Type B pancreatic cell (in vitro differentiated cells): ENCODE results near the gene AKAIN1. TPM values are rescaled to one million over a fixed set of nuclear protein-coding genes. Genes with fewer than 3 reads are reported as not detected.

ENCODE experiments used
- DNase-seq: peaks from one replicate; pipeline ENCODE4 v3.0.0; 2021; ENCODE audit warnings: mixed read lengths; ENCODE audit not compliant: unreplicated experiment; ENCODE audit errors: extremely low spot score
- H3K27ac Mint-ChIP-seq: 2 replicates; pipeline ENCODE4 v1.8.0; 2021; ENCODE audit warnings: mild to moderate bottlenecking, mixed read lengths
- H3K27me3 Mint-ChIP-seq: 2 replicates; pipeline ENCODE4 v1.8.0; 2021; ENCODE audit warnings: mixed read lengths
- H3K36me3 Mint-ChIP-seq: 2 replicates; pipeline ENCODE4 v1.8.0; 2021; ENCODE audit warnings: mixed read lengths
- H3K4me1 Mint-ChIP-seq: one replicate; pipeline ENCODE4 v1.8.0; 2021; ENCODE audit warnings: mixed read lengths; ENCODE audit not compliant: unreplicated experiment
- H3K4me3 Mint-ChIP-seq: 2 replicates; pipeline ENCODE4 v1.8.0; 2021; ENCODE audit warnings: mild to moderate bottlenecking, mixed read lengths
- H3K9me3 Mint-ChIP-seq: 2 replicates; pipeline ENCODE4 v1.8.0; 2021; ENCODE audit warnings: mixed read lengths
- long read RNA-seq: library from polyadenylated mRNA; unstranded; transcript quantifications from one replicate; pipeline ENCODE4 v2.0.0, GENCODE V29; 2020
- total RNA-seq: library from RNA; stranded (reverse); gene quantifications from 2 replicates; pipeline ENCODE4 v1.2.1, GENCODE V29; 2021; ENCODE audit warnings: low replicate concordance
- TF ChIP-seq, protein P1 (sequence below): fragments of 200-600 bp; sonication (generic); conservative IDR thresholded peaks from 2 replicates; pipeline ENCODE4 v1.5.0; 2021; ENCODE audit warnings: antibody characterized with exemption, mild to moderate bottlenecking

The AKAIN1 gene, protein sequence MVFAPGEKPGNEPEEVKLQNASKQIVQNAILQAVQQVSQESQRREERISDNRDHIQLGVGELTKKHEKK
- 0.95 and 1.1 TPM in 2 replicates for total RNA-seq
- long read RNA-seq, partial matches to known transcripts: 0 of 3 reads
- long read RNA-seq, other reads (novel, unspliced or antisense): 0 of 3 reads

DNA sequence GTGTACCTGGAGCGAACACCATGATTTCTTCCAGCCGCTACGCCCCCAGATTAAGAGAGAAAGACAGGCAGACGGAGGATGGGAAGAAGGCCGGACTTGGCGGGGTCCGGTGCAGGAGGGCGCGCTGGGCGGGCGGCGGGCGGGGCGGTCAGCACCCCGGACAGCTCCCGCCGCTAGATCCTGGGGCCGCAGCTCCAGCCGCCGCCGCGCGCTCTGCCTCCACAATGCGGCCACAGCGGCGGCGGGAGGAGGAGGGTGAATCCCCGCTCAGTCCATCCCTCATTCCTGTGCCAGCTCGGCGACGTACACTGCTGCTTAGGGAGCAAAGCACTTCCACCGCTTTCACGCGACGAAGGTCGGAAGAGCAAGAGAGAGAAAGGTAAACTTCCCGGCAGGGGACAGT lies at the start of gene AKAIN1:
Gene AKAIN1 (minus strand): TSS at position 226 of the 403 bp plus-strand sequence. CDS start 204 bp downstream, at position 22.
- DNase-seq: peak; percentile 79
- Mint-ChIP-seq H3K36me3 (no peaks in the 10 kb centered on the region), H3K9me3 (no peaks in the 10 kb centered on the region), H3K4me1 (peaks cover 3% of the 10 kb centered on the region), H3K27ac (no peak within 1 kb of the TSS), H3K4me3 (peak within 1 kb of the TSS; percentile 78), H3K27me3 (peaks cover 85% of the 10 kb centered on the region)
- TF ChIP-seq, protein P1, sequence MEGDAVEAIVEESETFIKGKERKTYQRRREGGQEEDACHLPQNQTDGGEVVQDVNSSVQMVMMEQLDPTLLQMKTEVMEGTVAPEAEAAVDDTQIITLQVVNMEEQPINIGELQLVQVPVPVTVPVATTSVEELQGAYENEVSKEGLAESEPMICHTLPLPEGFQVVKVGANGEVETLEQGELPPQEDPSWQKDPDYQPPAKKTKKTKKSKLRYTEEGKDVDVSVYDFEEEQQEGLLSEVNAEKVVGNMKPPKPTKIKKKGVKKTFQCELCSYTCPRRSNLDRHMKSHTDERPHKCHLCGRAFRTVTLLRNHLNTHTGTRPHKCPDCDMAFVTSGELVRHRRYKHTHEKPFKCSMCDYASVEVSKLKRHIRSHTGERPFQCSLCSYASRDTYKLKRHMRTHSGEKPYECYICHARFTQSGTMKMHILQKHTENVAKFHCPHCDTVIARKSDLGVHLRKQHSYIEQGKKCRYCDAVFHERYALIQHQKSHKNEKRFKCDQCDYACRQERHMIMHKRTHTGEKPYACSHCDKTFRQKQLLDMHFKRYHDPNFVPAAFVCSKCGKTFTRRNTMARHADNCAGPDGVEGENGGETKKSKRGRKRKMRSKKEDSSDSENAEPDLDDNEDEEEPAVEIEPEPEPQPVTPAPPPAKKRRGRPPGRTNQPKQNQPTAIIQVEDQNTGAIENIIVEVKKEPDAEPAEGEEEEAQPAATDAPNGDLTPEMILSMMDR: no peak

DNA sequence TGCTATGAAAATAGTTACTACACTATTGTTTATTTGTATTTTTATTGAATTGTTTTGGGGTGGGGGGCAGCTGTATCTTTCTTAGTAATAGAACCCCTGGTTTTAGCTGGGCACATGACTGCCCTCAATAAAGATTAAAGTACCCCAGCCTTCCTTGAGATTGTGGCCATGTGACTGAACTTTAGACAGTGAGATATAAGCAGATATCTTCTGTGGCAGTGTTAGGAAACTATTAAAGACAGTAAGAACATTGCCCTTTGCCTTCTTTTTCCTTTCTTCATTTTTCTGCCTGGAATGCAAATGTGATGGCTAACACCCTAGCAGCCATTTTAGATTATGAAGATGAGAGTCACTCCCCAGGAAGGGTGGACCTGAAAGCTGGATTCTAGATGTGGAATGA lies 47.9 kb upstream of the AKAIN1 start:
- Mint-ChIP-seq H3K9me3 (no peaks in the 10 kb centered on the region), H3K4me3 (no peak overlapping the region), H3K36me3 (peaks cover 22% of the 10 kb centered on the region), H3K27ac (no peak overlapping the region), H3K27me3 (peaks cover 4% of the 10 kb centered on the region), H3K4me1 (peaks cover 14% of the 10 kb centered on the region)
- no peak for DNase-seq
- TF ChIP-seq, protein P1: no peak

DNA sequence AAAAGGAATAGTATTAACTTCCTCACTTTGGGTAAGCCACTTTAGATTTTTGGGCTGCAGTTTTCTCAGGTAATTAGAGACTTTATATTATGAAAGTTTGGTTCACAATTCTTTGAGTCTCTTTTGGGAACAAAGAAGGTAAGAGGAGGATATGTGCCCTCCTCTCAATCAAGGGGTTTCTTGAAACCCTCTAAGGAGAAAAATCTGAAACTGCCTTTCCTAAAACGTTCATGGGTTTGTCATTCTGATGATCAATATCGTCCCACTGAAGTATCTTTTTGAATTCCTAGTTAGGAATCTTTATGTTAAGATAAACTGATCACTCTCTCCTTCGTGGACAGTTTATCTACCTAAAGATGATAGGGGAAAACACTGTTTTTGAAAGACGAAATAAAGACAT lies 42.4 kb upstream of the AKAIN1 start:
- H3K27ac Mint-ChIP-seq: peak overlapping the region; percentile 21
- TF ChIP-seq, protein P1: no peak
- DNase-seq: no peak
- H3K4me3 Mint-ChIP-seq: peak overlapping the region; percentile 98
- H3K36me3 Mint-ChIP-seq: peaks cover 23% of the 10 kb centered on the region
- H3K4me1 Mint-ChIP-seq: peaks cover 27% of the 10 kb centered on the region
- H3K9me3 Mint-ChIP-seq: no peaks in the 10 kb centered on the region
- H3K27me3 Mint-ChIP-seq: no peaks in the 10 kb centered on the region

DNA sequence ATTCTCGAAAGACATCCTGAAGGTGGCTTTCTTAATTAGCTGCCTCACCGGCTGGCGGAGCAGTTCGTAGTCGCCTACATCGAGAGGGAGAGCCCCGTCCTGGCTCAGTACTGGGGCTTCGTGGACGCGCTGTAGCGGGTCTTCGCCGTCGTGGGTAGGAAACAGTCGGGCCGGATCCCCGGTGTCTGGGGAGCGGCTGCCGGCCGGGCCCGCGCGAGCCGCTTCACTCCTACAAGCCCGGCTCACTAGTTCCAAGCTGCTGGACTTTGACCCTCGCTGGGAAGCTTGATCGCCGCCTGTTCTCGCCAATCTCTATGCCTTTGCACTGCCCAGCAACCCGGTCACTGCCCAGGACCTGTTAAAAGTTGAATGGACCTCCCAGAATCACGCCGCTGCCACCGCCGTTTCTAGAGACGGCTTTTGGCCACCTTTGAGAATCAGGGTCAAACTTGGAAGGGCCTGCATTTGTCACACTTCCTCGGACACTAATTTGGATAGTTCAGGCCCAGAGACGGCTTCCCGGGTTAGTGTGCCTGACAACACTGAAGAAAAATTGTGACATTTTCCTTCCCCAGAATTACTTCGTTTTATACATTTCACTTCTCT lies 41.4 kb upstream of the AKAIN1 start:
- DNase-seq: peak; percentile 71
- Mint-ChIP-seq H3K36me3 (peaks cover 23% of the 10 kb centered on the region), H3K4me1 (peaks cover 27% of the 10 kb centered on the region), H3K9me3 (no peaks in the 10 kb centered on the region), H3K4me3 (peak overlapping the region; percentile 98), H3K27me3 (no peaks in the 10 kb centered on the region), H3K27ac (peak overlapping the region; percentile 95)
- TF ChIP-seq, protein P1: no peak

DNA sequence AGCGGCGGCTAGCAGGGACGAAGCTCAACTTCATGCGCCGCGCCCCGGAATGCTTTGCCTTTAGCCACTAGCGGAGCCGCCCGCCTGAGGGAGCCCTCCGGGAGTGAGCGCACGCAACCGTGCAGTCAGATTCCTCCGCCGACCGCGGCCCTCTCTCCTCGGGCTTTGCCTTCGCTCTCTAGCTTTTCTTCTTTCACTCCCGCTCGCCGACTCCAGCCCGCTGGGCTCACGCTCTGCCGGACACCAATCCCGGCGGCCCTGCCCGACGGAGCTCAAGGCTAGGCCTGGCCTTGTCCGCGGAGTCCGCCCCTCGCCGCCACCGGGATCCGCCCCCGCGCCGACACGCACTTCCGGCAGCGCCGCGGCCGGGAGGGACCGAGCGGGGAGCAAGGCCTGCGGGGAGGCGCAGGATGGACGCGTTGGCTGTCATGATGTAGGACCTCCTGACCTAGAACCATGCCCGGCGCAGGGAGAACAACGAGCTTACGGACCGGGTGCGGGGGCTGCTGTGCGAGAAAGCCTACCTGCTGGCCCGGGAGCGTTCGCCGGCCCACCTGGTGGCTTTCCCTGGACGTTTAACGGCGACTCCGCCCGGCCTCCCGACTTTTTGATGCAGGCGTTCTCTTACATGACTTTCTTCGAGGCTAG lies 40.8 kb upstream of the AKAIN1 start:
- Mint-ChIP-seq H3K4me1 (peaks cover 27% of the 10 kb centered on the region), H3K4me3 (peak overlapping the region; percentile 98), H3K27ac (peak overlapping the region; percentile 95), H3K27me3 (no peaks in the 10 kb centered on the region), H3K9me3 (no peaks in the 10 kb centered on the region), H3K36me3 (peaks cover 21% of the 10 kb centered on the region)
- peak; percentile 91 for DNase-seq
- TF ChIP-seq, protein P1: peak; percentile 35
